GM20000 (cell line): ENCODE data around the gene MRPL37.
"Not testable (repeated sequence)": the region's sequence is repeated elsewhere in the genome, so short reads cannot be mapped to it uniquely, and the experiment has no call there.

Source experiments
- DNase-seq: peaks from one replicate; pipeline ENCODE4 v3.0.0; 2012; ENCODE audit warnings: low spot score
- CTCF ChIP-seq: IDR thresholded peaks from 2 replicates; pipeline ENCODE4 v1.5.1; 2012; ENCODE audit warnings: mild to moderate bottlenecking, control low read depth; ENCODE audit errors: extremely low read depth, missing control alignments

Gene MRPL37

DNA sequence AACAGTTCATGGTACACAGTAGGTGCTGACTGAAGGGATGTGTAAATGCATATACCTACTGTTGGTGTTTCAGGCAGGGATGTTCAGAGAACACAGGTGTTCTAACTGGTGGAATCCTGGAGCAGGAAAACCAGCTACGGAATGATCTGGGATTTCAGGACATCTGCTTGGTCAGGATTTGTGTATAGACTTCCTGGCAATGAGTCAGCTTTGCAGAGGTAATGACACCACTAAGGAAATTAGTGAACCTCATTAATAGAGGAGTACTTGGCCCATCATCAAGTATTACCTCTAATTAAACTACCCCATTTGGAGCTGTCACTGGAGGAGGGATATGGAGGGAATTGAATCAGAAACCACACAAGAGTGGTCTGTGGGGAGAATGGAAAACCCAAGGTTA lies 7.3 kb downstream of the MRPL37 start:
- no peak for TF ChIP-seq CTCF
- no peak for DNase-seq

GRCh38 chr1:54207896-54208295 lies 7.9 kb downstream of the MRPL37 start:
- DNase-seq: not testable (repeated sequence)

GRCh38 chr1:54212872-54213271 lies 12.9 kb downstream of the MRPL37 start:
- TF ChIP-seq CTCF: no peak
- DNase-seq: no peak

DNA sequence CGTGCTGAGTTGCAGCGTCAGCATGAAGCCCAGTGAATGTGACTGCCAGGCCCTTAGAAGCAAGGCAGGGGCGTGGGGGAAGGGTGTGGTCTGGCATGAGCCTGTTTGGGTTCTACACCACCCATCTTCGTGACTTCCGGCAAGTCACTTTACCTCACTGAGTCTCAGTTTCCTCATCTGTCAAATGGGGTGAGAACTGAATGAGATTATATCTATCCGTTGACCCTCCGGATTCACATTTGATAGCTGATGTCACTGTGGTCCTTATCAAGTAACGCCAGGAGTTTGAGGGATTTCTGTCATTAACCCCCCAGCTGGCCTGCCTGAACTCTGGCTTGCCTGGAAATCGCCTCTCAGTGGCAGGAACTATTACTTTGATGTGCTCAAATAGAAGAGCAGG lies 15.6 kb downstream of the MRPL37 start:
- DNase-seq: no peak

DNA sequence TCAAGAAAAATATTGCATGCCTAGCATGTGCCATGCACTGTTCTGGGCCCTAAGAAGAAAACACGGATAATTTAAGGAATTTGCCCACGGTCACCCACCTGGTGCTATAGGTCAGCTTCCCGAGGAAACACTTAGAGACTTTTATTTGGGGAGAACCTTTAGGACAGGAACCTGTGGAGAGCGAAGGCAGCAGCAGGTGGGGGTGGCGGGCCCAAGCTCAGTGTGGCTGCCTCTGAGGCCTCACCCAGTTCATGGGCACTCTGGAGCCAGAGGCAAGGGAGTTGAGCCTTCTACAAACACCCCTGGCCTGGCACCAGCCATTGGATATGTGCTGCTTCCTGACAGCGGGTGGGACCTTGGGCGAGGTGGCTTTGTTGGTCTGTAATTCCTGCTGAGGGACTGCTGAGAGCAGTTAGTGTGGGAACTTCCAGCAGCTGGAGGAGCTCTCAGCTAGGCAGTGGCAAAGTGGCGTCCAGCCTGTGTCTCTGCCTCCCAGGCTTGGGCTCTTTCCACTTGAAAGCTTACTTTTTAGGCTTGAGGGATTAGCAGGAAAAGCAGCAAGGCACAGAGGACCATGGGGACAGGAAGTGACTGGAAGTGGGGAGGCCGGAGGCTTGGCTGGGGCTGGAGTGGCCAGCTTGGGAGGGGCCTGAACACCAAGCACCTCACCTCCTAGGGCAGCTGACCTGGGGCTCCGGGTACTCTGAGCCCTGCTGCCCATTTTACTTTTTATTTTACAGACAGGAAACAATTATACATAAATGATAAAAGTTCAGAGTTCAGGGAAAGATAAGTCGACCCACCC lies 19.1 kb downstream of the MRPL37 start:
- no peak for TF ChIP-seq CTCF
- DNase-seq: no peak

More for the DNA sequence above, 15.6 kb downstream of the MRPL37 start:
- TF ChIP-seq CTCF: no peak

DNA sequence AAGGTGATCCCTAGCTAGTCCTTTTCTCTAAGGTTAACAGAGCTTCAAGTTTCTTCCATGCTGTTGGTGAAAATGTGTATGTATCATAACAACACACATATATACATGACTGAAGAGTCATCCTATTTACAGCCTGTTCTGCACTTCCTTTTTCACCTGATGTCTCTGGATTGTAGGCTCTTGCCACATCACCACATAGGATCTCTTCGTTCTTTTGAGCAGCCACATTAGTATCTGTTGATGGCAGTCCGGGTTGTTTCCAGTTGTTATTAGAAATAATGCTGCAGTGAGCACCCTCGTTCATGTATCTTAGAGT lies 19.7 kb downstream of the MRPL37 start:
- no peak for DNase-seq
- no peak for TF ChIP-seq CTCF

DNA sequence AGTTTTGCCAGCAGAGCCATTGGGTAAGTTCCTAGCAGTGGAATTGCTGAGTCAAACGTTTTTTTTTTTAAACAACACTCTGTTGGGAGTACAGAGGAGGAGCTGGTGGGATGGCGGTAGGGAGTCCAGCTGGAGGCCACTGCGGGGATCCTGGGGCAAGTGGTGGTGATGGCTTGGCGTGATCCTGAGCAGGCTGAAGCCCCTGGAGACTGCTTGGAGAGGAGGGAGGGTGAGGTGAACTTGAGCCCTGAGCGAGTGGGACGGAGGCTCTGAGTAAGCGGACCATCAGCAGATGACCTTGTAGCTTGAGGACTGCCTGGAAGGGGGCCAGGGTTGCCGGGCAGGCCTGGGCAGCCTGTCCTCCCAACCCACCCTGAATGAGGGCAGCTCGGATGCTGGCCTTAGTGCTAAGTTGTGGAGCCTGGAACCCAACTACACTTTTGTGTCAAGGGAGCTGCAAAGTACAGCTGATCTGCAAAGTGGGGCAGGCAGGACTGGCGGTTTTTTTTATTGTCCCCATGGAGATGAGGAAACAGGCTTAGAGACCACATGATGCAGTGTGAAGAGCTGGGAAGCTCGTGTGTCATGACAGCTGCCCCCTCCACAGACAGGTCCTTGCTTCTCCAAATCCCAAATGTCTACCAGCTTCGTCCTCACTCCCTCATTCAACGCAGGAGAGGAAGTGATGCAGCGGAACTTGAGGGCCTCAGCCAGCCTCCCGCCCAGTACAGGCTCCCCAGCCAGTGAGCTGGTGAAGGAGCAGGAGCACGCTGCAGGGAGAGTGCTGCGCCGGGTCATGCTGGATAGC lies 20.2 kb downstream of the MRPL37 start:
- DNase-seq: no peak
- no peak for TF ChIP-seq CTCF
